PC-9 (cell line): Measurements from ENCODE around the gene ATP8B3. TPM values are rescaled to one million over a fixed set of nuclear protein-coding genes. Genes with fewer than 3 reads are reported as not detected.

ENCODE experiments used
- BruUV-seq: library from RNA; stranded (reverse); fragments of 400-500 nt; replicated peaks from 2 replicates; lab custom pipeline; 2021; lab: Mats Ljungman, UMichigan
- CTCF ChIA-PET: fragments of 300-600 bp; sonication (Branson Sonifier 250); formaldehyde crosslinking; loops from one replicate; lab custom pipeline; 2022; ENCODE audit warnings: antibody characterized with exemption; lab: Charles Lee
- POLR2A ChIA-PET: fragments of 300-600 bp; sonication (Branson Sonifier 250); formaldehyde crosslinking; loops from one replicate; lab custom pipeline; 2022; ENCODE audit warnings: antibody characterized with exemption; ENCODE audit not compliant: unreplicated experiment; lab: Charles Lee
- DNase-seq, 2 experiments: peaks; one replicate each; pipeline versions ENCODE4 v3.0.0 to v3.0.0-alpha.2; 2015 to 2022; ENCODE audit warnings: mixed read lengths in 1 of 2
- H2AFZ ChIP-seq: fragments of 200-600 bp; sonication (generic); 2 replicates; pipeline ENCODE4 v1.8.1; 2017; ENCODE audit warnings: antibody characterized with exemption
- H3F3A ChIP-seq: fragments of 200-600 bp; sonication (generic); 2 replicates; pipeline ENCODE4 v1.8.1; 2017; ENCODE audit warnings: antibody characterized with exemption, mild to moderate bottlenecking, low read depth; ENCODE audit not compliant: insufficient read depth
- H3K27ac ChIP-seq: fragments of 200-600 bp; sonication (generic); 2 replicates; pipeline ENCODE4 v1.6.1; 2016; ENCODE audit warnings: mixed run types
- H3K27me3 ChIP-seq: fragments of 200-600 bp; sonication (generic); 2 replicates; pipeline ENCODE4 v1.6.1; 2016; ENCODE audit warnings: low read depth, mixed run types; ENCODE audit not compliant: insufficient read depth
- H3K36me3 ChIP-seq: fragments of 200-600 bp; sonication (generic); 2 replicates; pipeline ENCODE4 v1.6.1; 2016; ENCODE audit warnings: low read depth, mixed run types
- H3K4me1 ChIP-seq: fragments of 200-600 bp; sonication (generic); replicated peaks from 2 replicates; pipeline ENCODE4 v1.6.1; 2016; ENCODE audit warnings: mixed run types; ENCODE audit not compliant: insufficient read depth
- H3K4me2 ChIP-seq: fragments of 200-600 bp; sonication (generic); 2 replicates; pipeline ENCODE4 v1.6.1; 2017; ENCODE audit warnings: mixed run types
- H3K4me3 ChIP-seq: fragments of 200-600 bp; sonication (generic); 2 replicates; pipeline ENCODE4 v1.6.1; 2016; ENCODE audit warnings: mixed run types
- H3K79me2 ChIP-seq: fragments of 200-600 bp; sonication (generic); 2 replicates; pipeline ENCODE4 v1.6.1; 2017; ENCODE audit warnings: low read depth, mixed run types
- H3K9me2 ChIP-seq: fragments of 200-600 bp; sonication (generic); 2 replicates; pipeline ENCODE4 v1.8.1; 2017; ENCODE audit warnings: mild to moderate bottlenecking; ENCODE audit not compliant: insufficient read depth
- H3K9me3 ChIP-seq: fragments of 200-600 bp; sonication (generic); 2 replicates; pipeline ENCODE4 v1.8.1; 2016; ENCODE audit warnings: low read depth; ENCODE audit not compliant: insufficient read depth
- H4K20me1 ChIP-seq: fragments of 200-600 bp; sonication (generic); 2 replicates; pipeline ENCODE4 v1.8.1; 2017; ENCODE audit not compliant: insufficient read depth
- CTCF ChIP-seq: fragments of 200-600 bp; sonication (generic); conservative IDR thresholded peaks from 2 replicates; pipeline ENCODE4 v1.6.1; 2017; ENCODE audit warnings: mixed run types, antibody characterized with exemption, mild to moderate bottlenecking, moderate library complexity
- EZH2 ChIP-seq: fragments of 200-600 bp; sonication (generic); IDR thresholded peaks from 2 replicates; pipeline ENCODE4 v1.8.0; 2017; ENCODE audit warnings: antibody characterized with exemption, low read depth
- intact Hi-C: fragments of 100-400 bp; cut with micrococcal nuclease; formaldehyde crosslinking; loops from one replicate; pipeline ENCODE4 v1.10.0; 2022; ENCODE audit not compliant: unreplicated experiment
- total RNA-seq: library from RNA; stranded (reverse); gene quantifications from 2 replicates; pipeline ENCODE4 v1.2.3, GENCODE V29; 2021

The ATP8B3 gene
- total RNA-seq, 1 experiment from 2014 or later: 8.3 TPM

- Histone ChIP-seq H3F3A (no peaks in the 10 kb centered on the region), H3K4me3 (no peak overlapping the region), H3K9me3 (no peaks in the 10 kb centered on the region), H4K20me1 (no peaks in the 10 kb centered on the region), H2AFZ (no peak overlapping the region), H3K4me2 (no peak overlapping the region), H3K27me3 (peaks cover 3% of the 10 kb centered on the region; the same call in 1 of the 2 replicates), H3K27ac (no peak overlapping the region), H3K79me2 (no peaks in the 10 kb centered on the region), H3K36me3 (no peaks in the 10 kb centered on the region), H3K4me1 (no peaks in the 10 kb centered on the region), H3K9me2 (no peaks in the 10 kb centered on the region)
- intact Hi-C loops: loop anchor here (10.0 kb wide), 1 partner anchor 155 kb away; the partner anchor contains the start of gene UQCR11
- DNase-seq: no peak
- TF ChIP-seq EZH2 (no peak), CTCF (no peak)
- ChIA-PET CTCF (no interaction called here), POLR2A (no interaction called here)
- no TSS peak for BruUV-seq
Observed at GRCh38 chr19:1760020-1760419, 52.1 kb downstream of the ATP8B3 start.

GRCh38 chr19:1758959-1759903 is 52.8 kb downstream of the ATP8B3 start:
- no peaks in the 10 kb centered on the region for H3F3A ChIP-seq
- no peaks in the 10 kb centered on the region for H3K36me3 ChIP-seq
- no peaks in the 10 kb centered on the region for H4K20me1 ChIP-seq
- no peak overlapping the region for H3K4me3 ChIP-seq
- no peaks in the 10 kb centered on the region for H3K9me2 ChIP-seq
- H2AFZ ChIP-seq: no peak overlapping the region
- H3K4me2 ChIP-seq: no peak overlapping the region
- H3K27me3 ChIP-seq: peaks cover 3% of the 10 kb centered on the region; the same call in 1 of the 2 replicates
- DNase-seq: no peak
- no peaks in the 10 kb centered on the region for H3K9me3 ChIP-seq
- no peak overlapping the region for H3K27ac ChIP-seq
- BruUV-seq: no TSS peak
- ChIA-PET POLR2A (no interaction called here), CTCF (no interaction called here)
- no peaks in the 10 kb centered on the region for H3K79me2 ChIP-seq
- no peaks in the 10 kb centered on the region for H3K4me1 ChIP-seq
- intact Hi-C loops: no loop called here
- TF ChIP-seq EZH2 (no peak), CTCF (no peak)

- intact Hi-C loops: no loop called here
- Histone ChIP-seq H3K4me2 (no peak overlapping the region), H4K20me1 (no peaks in the 10 kb centered on the region), H3K4me3 (no peak overlapping the region), H3K27me3 (peaks cover 3% of the 10 kb centered on the region; the same call in 1 of the 2 replicates), H3F3A (no peaks in the 10 kb centered on the region), H3K79me2 (no peaks in the 10 kb centered on the region), H3K9me2 (no peaks in the 10 kb centered on the region), H2AFZ (no peak overlapping the region), H3K9me3 (no peaks in the 10 kb centered on the region), H3K36me3 (no peaks in the 10 kb centered on the region), H3K27ac (no peak overlapping the region), H3K4me1 (no peaks in the 10 kb centered on the region)
- no TSS peak for BruUV-seq
- ChIA-PET POLR2A (no interaction called here), CTCF (no interaction called here)
- TF ChIP-seq CTCF (no peak), EZH2 (no peak)
- DNase-seq: no peak
Observed at GRCh38 chr19:1758231-1758577, 53.9 kb downstream of the ATP8B3 start.
